GM21529 (cell line): Measurements from ENCODE around the gene MUSK.
"Not testable (repeated sequence)": the region's sequence is repeated elsewhere in the genome, so short reads cannot be mapped to it uniquely, and the experiment has no call there.

ENCODE experiments used
- ATAC-seq: cut with Tn5 transposase; IDR thresholded peaks from one replicate; pipeline ENCODE4 v1.9.1; 2021; ENCODE audit not compliant: unreplicated experiment

MUSK gene

DNA sequence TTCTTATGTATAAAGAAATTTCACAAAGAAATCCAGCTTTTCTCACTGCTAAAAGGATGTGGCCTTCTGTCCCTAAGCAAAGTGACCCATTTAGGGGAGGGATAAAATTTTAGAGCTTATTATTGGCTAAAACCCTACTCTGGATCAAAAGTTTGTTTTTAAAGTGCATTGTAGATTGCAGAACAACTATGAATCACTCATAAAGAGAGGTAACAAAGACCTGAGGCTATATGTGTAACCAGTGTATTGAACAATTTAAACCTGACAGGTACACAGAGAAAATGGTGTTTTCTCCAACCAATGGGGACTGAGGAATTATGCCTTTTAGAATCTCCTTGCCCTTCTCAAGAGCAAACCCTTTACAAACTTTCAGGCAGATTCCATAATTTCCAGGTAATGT is 86.6 kb downstream of the MUSK start:
- no peak for ATAC-seq

DNA sequence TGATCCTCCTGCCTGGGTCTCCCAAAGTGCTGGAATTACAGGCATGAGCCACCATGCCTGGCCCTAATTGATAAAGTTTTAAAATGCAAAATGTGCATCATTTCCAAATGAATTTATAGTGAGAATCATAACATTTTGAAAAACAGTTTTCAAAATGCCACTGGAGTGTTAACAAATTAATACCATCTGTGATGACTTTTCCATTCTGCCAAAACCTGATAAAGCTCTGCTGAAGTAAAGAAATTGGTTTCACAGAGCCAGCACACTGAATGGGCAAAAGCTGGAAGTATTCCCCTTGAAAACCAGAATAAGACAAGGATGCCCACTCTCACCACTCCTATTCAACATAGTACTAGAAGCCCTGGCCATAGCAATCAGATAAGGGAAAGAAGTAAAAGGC is 89.6 kb downstream of the MUSK start:
- no peak for ATAC-seq

DNA sequence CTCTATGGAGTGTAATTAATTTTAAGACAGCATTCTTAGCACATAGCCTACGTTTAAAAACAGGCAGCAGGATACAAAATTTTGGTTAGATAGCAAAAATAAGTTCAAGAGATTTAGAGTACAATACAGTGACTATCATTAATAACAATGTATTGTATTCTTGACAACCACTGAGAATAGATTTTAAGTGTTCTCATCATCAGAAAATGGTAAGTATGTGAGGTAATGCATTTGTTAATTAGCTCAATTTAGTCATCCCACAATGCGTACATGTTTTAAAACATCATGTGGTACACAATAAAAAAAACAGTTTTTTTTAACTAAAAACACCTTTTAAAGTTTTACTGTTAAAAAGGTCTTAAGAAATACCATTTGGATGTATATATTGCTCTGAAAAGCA is 94.2 kb downstream of the MUSK start:
- no peak for ATAC-seq

DNA sequence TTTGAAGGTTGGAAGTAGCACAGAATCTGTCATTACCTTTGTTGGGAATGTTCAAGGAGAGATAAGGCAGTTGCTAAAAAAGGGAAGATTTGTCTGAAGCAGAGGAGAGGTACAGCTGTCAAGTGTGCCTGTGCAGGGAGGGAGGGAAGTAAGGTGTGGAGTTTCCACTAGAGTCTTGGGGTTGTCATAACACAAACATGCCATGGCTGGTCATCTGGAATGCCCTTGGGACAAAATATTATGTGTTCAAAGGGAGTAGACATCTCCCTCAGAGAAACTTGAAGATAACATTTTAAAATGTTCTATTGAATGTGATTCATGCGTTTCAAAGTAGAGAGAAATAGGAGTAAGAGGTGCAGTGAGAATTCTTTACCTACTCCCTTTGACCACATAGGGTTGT is 95.0 kb downstream of the MUSK start:
- no peak for ATAC-seq

DNA sequence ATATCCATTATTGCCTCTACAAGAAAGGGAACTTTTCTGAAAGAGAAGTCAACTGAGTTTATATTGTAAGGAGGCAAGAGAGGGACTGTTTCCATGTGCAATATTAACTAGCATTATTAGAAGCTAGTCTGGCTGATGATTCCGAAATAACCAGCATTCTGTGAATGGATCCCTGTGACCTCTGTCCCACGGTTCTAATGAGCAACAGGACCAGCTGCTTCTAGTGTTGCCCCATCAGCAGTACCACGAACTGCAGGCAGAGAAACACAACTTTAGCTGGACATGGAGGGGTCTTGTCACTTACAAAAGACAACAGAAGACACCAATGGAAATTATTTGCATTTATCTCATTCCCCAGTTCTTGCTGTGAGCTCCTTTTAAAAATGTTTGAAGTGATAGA is 95.4 kb downstream of the MUSK start:
- ATAC-seq: no peak

DNA sequence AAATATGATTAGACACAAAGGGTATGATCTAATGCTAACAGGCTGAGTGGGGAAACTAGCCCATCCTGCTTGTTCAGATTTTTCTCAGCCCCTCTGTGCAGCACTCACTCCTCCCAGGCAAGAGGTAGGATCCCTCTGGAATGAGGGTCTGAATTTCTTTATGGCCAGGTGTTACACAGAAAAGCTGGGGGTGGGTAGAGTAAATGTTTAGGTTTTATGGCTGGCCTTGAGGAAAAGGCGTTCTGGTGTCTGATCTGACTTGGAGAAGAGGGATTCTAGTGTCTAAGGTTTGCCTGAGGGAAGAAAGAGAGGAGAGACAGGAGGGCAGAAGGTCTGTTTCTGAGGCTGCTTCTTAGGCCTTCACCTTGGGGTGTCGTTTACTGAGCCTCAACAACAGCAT is 97.3 kb downstream of the MUSK start:
- no peak for ATAC-seq

DNA sequence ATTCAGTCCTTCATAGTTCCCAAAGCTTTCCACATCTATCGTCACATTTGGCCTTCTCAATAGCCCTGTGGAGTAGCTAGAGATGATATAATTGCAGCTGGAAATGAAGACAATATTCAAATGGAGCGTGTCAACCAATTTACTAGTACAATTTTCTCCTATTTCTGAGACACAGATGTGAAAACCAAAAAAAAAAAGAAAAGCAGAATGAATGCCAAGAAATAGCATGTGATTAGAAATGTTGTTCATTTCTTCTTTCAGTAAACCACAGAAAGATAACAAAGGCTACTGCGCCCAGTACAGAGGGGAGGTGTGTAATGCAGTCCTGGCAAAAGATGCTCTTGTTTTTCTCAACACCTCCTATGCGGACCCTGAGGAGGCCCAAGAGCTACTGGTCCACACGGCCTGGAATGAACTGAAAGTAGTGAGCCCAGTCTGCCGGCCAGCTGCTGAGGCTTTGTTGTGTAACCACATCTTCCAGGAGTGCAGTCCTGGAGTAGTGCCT is 99.0 kb downstream of the MUSK start:
- no peak for ATAC-seq

DNA sequence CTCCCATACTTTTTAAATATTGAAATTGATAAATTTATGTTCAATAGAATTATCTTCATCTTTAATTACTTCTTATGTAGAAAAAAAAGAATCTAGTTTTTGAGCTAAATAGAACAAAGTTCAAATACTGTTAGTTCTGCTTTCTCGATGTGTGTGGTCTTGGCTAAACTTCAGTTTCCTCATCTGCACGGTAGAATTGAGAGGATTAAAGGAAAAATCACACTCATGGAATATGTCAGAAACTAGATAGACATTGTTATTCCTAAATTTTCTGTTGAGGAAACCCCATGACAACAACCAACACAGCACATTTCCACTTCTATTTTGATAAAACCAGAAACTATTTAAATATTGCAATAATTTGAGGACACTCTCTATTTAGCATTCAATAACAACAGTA is 100.3 kb downstream of the MUSK start:
- no peak for ATAC-seq

DNA sequence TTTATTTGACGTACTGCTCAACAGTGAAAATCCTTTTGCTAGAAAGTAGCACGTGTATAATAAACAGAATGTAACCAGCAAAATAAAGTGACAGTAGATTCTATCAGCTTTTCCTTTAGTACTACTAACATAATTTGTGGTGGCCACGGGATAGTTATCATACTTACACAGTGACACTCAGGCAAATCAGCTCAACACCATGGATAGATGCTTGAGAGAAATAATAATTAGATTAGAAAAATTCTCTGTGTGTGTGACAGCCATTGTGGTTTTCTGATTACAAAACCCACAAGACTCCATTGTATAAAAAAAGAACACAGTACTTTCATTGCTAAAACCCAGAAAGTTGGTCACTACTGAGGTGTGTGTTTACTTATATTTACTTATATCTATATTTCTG is 101.1 kb downstream of the MUSK start:
- no peak for ATAC-seq

DNA sequence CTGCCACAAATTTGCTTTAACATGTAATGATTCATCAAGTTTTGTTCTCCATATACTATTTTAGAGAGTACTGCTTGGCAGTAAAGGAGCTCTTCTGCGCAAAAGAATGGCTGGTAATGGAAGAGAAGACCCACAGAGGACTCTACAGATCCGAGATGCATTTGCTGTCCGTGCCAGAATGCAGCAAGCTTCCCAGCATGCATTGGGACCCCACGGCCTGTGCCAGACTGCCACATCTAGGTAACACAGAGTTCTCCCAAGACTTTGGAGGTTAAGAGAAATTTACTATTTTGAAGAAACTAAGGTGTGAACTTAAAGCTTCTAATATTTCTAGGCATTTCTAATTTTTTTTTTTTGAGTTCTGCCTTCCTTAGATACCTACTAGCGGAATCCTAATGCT is 107.1 kb downstream of the MUSK start:
- ATAC-seq: no peak

DNA sequence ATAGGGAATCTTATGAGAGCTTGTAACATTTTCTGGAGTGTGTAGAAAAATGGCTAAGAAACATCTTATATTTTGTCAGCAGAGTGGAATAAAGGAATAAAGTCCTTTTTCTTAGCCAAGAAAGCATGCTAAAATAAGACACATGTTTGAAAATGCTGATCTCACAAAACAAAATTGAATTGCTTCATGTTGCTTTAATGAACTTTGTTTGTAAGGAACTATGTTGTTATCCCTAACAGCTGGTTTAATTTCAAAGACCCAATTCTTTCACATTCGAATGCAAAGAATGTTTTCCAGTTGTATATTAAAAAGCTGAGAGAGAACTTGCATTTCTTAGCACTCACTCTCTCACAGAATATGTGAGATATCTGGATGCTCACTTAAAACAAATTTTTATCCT is 107.6 kb downstream of the MUSK start:
- no peak for ATAC-seq

DNA sequence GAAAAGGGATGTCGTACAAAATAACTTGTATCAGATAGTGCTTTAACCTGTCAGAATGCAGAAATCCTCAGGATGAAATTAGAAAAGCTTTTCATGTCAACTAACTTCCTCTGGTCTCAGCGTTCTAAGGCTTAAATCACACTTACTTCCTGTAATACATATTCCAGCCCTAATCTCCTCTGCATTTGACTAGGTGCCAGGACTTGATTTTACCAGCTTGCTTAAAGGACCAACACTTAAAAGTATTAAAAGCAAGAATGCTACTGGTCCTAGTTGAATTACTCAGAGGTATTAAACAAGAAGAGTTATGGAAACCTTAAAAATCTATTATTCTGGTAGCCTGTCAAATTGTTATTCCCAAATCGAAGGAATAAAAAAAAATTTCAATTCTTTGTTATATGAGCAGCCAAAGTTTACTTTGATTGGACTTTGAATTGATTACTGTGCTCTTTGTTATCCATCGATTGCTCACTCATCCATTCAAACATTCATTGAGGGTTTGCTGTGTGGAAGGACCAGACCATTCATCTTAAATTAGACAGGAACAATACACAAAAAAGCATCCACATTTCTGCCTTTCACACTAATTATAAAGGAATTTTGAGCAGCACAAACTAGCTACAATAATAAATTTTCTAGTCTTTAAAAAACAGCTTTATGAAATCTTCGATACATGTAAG is 108.7 kb downstream of the MUSK start:
- ATAC-seq: no peak

DNA sequence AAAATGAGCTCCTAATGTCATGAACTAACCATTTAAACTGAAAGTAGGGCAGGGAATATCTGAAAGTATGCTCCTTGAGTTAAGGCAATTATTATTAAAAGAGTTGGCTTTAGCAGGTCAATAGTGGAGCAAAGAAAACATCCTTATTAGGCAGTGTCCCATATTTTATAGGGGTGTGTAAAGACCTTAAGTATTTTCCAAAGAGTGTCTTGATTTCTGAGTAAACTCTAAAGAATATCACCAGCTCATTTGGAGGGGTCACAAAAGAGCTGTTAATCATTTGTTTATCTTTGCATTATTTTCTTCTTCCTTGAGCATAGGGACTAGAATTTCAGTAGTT is 109.3 kb downstream of the MUSK start:
- ATAC-seq: no peak

DNA sequence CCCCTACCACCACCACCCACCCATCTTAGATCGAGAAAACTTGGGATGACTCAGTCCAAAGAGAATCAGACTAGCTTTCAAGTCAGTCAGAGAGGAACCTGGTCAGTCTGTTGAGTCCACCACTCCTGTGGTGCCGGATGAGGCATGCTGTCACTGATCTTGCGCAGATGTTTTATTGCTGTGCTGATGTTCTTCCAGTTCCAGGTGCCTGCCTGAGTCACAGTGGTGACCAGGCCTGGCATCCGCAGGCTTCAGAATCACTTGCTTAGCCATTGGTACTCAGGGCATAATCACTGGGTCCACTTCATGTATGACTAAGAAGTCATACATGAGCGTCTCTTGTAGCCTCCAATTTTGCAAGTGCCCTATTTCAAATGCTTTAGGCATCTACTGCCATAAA is 114.1 kb downstream of the MUSK start:
- no peak for ATAC-seq

DNA sequence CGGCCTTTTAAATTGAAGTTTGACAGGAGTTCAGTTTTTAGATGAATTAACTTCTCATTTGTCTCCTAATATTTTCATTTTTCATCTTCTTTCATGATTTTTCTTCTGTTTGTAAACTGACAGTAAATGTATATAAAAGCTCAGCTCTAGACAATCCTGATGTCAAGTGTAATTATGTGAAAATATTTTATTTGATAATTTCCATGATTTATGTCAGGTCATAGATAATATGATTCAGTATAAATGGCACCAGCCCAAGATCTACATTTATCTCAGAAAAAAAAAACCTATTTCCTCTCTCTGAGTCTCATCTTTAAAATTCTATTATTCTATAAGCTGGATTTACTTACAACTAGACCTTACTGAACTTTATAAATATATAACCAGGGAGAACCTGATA is 115.7 kb downstream of the MUSK start:
- no peak for ATAC-seq

DNA sequence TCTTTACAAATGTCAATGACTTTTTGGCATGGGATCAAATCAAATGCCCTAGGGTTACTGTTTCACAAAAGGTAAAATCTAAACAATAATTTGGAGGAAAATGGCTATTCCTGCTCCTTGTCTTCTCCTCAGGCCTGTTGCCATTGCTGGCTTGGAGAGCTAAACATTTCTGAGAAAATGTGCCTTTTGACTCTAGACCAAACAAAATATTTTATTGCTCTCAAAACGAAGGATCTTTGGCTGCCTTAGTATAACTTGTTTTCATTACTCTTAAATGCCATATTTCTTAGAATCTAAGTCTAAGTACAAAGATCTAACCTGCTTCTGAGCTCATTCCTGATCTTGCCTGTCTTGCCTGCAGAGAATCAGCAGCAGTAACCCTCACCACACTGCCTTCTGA is 116.6 kb downstream of the MUSK start:
- ATAC-seq: no peak

DNA sequence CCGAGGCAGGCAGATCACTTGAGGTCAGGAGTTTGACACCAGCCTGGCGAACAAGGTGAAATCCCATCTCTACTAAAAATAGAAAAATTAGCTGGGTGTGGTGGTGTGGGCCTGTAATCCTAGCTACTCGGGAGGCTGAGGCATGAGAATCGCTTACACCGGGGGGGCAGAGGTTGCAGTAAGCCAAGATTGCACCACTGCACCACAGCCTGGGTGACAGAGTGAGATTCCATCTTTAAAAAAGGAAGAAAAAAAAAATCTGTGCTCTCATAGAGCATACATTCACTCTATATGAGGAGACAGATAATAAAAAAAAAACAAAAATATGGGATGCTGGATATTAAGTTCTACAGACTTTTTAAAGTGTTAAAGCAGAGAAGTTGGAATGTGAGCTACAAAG is 119.8 kb downstream of the MUSK start:
- ATAC-seq: not testable (repeated sequence)

DNA sequence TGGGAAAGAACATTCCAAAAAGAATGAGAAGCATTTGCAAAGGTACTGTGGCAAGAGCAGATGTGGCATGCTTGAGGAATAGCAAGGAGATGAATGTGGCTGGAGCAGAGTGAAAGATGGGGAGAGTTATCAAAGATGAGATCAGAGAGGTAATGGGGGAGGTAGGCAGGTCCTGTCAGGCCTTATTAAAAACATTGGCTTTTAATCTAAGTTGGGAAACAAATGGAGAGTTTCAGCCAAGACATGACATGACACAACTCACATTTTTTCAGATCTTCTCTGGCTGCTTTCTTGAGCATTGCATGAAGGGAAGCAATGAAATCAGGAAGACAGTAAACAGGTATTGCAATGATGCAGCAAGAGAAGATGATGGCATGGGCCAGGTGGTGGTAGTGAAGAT is 120.3 kb downstream of the MUSK start:
- no peak for ATAC-seq

DNA sequence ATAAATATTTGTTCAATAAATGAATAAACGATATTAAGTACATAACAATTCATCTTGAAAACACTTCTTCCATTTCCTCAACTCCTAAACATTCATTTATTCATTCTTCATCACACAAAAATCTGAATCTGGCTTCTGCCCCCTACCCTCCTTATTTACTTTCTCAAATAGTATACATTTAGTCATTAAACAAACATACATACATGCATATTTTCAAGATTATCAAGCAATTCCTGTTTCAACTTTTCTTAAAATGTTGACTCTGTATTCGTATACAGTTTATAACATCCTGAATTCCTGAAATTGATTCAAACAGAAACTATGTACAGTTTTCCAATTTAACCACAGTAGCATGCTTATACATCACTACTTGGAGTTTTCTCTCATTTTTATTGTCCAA is 129.0 kb downstream of the MUSK start:
- no peak for ATAC-seq

DNA sequence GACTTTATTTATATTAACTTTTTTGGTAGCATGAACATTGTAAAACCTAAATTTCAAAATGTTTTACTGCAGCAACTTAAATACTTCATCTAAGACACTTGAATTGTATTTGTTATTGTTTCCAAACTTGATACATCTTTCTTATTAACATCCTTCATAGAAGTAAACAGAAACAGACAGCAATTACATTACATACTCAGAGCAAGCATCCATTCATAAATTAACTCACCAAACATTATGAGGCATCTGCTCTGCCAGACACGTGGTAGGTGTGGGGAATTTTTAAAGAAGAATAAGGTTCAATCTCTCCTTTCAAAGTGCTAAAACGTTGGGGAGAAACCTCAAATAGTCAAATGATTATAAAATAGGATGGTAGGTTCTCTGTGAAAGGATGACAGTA is 130.8 kb downstream of the MUSK start:
- ATAC-seq: no peak

DNA sequence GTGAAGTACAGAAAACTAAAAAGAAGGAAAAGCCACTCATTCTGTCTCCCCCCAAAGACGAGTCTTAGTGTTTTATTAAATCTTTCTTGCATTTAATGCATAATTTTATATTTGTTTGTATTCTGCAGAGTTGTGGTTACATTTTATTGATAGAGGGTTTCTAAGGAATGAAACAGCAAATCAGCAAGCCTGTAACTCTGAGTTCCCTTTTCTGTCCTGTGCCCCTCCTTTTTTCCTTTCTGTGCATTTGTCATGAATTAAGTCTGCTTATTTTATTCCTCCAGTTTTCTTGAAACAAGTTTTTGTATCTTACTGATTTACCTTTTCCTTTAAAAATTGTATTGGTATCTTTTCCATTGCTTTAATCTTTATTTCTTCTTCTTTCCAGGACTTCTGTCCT is 132.8 kb downstream of the MUSK start:
- ATAC-seq: no peak

DNA sequence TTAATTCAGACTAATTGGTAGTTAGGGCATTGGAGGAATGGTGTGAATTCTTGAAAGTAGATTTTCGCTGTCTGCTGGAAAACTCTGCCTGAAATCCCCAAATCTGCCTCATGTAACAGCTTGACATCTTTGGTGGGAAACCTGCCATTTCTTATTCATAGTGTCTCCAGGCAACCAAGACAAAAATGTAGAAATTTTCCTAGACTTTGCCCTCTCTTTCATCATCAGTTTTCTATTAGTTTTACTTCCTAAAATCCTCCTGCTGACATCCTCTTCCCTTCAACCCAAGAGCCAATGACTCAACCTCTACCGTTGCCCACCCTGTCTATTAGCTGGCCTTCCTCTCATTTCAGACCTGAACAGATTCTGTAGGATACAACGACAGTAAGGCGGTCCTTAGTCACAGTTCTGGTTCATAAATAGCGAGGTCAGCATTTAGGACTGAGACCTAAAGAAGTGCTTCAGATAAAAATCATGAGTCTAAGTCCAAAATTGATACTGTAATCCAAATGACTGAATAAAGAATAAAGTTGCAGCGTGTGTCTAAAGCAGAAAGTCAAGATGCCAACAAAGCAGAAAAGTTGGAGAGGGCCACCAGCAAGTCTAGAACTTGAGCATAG is 133.9 kb downstream of the MUSK start:
- no peak for ATAC-seq

DNA sequence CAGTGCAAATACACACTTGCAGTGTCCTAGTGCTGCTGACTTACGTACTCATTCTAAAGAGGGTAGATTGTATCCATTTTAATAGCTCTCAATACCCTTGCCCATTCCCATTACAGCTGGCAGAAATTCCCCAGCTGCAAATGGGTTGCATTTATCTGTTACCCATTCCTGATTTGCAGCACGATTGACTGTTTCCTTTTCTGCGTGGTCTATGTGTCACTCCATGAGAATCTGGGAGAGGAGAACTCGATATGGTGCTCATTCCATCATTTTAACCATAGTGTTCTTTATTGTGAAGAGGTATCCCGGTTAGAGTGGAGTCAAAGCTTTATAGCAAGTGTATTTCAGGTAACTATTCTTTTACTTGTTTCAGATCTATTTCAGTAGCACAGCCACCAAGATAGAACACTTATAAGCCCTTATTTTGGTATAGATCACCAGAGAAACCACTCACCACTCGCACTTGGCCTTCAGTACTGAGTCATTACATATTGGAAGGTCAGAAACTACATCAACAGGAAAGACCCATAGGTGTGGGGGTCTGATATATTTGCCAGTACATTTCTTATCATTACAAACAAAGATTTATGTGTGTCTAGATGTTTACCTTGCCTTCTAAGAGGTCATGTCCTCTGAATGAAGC is 139.5 kb downstream of the MUSK start:
- peak; percentile 64 for ATAC-seq
